HG03064 (cell line): ENCODE measurements around the gene PRICKLE2.

Experiments
- ATAC-seq: cut with Tn5 transposase; IDR thresholded peaks from one replicate; pipeline ENCODE4 v1.9.1; 2021; ENCODE audit warnings: low read depth; ENCODE audit not compliant: unreplicated experiment

PRICKLE2 gene

DNA sequence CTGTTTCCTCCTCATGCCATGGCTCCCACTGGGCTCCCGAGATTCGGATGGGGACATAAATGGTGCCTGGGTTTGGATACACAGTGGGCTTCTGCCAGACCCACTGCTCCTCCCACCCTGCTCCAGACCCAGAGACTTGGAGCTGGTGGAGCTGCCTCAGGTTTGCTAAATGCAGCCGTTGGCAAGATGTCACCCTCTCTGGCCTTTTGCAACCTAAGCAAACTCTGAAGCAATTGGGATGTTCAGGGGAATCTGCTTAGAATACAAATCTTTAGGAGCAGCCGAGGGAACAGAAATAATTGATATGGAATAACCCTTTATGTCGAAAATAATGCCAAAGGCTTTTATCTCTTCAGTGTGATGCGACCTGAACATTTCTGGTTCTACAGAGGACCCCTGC, 33.4 kb downstream of the PRICKLE2 start:
- no peak for ATAC-seq

- ATAC-seq, result no peak
Measured at GRCh38 chr3:64190517-64191515, 34.5 kb downstream of the PRICKLE2 start.

DNA sequence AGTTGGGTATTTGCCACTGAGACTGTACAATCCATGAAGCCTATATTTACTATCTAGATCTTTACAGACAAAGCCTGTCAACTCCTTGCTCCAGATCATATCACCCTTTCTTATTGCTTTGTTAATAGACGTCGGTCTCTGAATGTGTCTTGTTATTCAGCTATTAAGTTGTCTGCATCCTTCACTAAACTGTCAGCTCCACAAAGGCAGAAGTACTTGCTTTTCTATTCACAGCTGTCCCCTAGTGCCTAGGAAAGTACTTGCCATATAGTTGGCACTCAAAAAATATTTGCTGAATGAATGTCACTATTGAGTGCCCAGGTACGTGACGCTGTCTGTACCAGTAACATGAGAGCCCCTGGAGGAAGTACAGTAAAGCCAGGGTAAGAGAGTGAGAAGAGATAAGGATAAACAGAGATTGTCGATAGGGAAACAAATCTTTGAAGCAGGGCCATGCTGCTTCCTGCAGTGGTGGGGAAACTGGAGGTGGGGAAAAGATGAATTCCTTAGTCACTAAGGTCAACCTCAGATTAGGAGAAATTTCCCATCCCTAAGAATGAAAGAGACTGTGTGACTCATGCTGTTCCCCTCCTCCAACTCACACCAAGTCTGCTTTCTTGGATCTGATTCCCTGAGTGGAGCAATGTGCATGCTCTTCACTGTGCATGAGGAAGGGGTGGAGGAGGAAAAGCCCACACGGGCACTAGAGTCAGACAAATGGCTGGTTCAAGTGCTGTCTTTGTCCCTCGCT, 36.3 kb downstream of the PRICKLE2 start:
- no peak for ATAC-seq

GRCh38 chr3:64187065-64187959, 38.0 kb downstream of the PRICKLE2 start:
- ATAC-seq, result no peak

GRCh38 chr3:64186667-64187064, 38.6 kb downstream of the PRICKLE2 start:
- no peak for ATAC-seq

DNA sequence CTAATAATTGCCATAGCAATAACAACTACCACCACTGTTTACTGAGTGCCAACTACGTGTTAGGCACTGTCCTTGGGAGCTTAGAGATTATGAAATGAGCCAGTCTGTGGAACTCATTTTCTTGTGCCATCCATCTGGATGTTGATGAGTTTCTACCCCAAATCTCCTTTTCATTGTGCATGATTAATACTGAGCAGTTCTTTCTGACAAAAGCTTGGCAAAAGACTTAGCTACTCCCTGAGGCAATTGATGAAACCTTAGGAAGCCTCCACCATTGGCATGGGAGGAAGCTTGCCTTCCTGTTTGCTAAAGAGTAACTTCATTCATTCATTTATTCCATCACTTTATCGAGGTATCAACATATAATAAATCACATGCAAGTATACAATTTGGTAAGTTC, 39.8 kb downstream of the PRICKLE2 start:
- no peak for ATAC-seq

DNA sequence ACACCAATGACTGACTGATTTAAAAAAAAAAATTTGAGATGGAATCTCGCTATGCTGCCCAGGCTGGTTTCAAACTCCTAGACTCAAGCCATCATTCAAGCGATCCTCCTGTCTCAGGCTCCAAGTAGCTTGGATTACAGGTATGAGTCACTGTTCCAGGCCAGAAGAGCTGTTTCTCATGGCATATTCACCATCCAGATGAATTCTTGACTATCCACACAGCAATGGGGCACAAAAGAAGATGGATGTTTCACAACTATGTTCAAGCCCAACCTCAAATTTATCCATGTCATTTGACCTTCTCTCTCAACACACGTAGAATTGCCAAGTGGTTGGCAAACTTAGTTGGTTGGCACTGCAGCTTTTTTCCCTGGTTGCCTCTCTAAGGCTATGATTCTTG, 40.6 kb downstream of the PRICKLE2 start:
- ATAC-seq, result no peak

DNA sequence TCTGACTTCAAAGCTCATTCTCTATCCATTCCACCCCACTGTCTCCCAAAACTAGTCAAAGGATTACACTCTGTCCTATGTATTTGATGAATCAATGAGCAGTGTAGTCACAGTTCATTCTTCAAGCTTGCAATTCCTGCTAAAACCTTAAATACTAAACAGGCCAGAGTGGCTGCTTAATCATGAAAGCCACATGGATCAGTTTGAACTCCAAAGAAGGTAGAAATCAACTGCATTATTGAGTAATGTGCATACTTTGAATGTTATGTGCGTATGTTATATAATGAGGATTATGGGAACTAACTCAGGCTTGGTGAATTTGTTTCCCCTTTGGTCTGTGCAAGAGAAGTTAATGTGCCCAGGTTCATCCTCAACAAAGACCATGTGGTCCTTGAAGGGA, 45.4 kb downstream of the PRICKLE2 start:
- no peak for ATAC-seq

DNA sequence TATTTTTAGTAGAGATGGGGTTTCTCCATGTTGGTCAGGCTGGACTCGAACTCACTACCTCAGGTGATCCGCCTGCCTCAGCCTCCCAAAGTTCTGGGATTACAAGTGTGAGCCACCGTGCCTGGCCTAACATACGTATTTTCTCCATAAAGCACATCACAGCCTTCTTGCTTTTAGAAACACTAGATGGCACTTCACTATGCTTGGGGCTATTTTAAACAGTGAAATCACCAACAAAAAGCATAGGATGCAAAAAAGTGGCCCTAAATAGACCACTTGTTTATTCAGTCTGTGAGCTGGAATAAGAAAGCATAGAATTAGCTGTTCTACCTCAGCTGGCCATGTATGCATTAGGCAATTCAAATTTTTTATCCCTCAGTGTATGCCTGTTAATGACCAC, 46.0 kb downstream of the PRICKLE2 start:
- ATAC-seq, result no peak

GRCh38 chr3:64178419-64178818, 46.8 kb downstream of the PRICKLE2 start:
- no peak for ATAC-seq

GRCh38 chr3:64176461-64176996, 48.7 kb downstream of the PRICKLE2 start:
- ATAC-seq, result no peak

DNA sequence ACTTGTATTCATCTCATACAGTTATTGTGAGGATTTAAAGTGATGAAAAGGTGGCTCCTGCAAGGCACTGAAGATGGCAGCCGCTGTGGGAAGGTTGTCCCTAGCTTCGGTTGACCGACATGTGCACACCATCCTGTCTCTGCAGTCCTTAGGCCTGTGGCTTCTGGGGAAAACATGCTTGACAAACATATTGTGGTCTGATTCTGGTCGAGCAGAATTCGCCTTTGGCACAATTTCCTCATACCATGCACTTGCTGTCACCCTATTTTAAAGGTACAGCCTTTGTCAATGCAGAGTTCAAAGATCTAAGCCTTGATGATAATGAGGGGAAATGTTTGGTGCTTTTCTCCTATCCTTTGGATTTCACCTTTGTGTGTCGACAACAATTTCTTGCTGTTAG, 50.9 kb downstream of the PRICKLE2 start:
- ATAC-seq, result no peak

DNA sequence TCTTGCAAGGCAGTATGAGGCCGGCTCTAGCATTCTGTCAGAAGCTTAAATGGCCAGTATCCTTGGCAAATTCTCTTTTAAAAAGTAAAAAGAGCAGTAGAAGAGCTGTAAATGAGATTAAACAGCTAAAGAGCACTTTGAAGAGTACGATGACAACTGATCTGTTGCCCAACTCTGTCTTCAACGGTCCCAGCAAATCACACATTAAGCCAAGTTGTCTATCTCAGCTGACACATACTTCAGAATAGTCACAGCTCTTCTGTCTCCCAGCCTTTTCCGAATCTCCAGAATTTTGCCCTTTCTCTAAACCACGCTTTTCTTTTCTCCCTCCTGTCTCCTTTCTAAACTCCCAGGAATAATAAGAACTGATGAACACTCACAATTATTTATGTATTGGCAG, 51.7 kb downstream of the PRICKLE2 start:
- ATAC-seq, result no peak

GRCh38 chr3:64170270-64170669, 55.0 kb downstream of the PRICKLE2 start:
- ATAC-seq, result no peak

GRCh38 chr3:64167868-64168267, 57.4 kb downstream of the PRICKLE2 start:
- ATAC-seq, result no peak

DNA sequence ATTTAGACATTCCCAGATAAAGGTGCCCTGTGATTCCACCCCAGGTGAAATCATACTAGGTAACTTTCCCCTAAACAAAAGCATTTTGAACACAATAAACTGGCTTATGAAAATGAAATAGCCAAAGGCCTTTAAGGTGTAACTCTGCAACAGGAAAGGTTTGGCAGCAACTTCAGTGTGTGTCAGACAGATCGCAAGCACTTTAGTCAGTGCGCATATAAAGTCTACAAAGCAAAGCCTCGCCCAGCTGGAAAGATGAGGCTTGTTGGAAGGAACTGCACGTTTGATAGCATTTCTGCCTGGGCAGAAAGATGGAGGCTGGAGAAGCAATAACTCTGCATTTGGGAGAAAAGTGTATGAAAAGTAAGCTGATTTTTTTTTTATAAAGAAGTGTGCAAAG, 57.9 kb downstream of the PRICKLE2 start:
- no peak for ATAC-seq

DNA sequence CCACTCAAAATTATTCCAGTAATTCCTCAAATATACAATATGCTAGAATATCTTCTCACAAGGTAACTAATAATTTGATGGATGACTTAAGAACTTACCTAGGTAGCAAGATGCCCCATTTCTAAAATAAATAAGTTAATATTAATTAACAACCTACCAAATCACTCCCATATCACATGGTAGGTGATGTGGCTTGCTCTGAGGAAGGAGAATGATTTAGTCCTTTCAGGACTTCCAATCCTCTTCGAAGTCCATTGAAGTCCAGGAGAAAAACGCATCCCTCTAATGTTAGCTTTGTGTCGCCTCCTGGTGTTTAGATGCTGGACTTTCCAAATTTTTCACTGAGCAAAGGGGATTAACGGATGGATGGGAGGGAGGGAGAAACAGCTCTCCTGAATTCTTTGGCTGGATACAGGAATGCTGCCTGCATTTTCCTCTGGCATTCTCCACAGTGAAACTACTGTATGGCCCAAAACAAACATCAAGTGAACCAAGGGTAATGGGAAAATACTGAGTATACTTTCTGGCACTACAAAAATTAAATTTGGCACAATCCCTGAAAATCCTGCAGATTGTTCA, 58.6 kb downstream of the PRICKLE2 start:
- ATAC-seq, result no peak

DNA sequence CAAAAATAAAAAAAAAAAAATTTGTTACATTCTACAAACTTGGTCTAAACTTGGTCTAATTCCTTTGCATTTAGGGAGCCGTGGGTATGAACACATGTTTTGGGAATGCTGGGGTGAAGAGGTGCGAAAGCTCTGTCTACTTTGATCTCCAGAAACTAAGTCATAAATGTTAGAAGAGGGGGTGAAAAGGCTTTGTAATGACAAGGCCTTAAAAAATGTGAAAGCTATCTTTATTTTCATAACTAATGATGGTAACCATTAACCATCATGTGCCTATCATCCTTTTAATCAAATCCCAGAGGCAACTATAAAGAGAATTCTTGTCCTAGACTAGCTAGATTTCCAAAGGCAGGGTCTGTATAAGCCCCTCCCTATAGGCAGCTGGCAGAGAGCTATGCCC, 60.9 kb downstream of the PRICKLE2 start:
- no peak for ATAC-seq

DNA sequence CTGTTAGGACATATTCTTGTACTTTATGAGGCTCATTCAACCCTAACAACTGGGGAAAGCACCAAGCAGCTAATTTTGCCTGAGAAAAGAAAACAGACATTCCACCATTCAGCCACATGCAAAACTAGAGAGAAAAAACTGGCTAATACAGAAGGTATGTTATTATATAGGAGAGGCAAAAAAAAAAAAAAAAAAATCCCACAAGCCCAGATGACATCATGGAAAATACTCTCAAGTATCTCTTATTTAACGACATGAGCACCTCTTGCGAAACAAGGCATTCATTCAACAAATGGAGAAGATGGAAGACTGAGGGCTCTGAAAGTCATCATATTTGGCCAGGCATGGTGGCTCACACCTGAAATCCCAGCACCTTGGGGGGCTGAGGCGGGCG, 61.5 kb downstream of the PRICKLE2 start:
- no peak for ATAC-seq
